Panc1 (cell line): Measurements from ENCODE around the gene DFFA. TPM values are rescaled to one million over a fixed set of nuclear protein-coding genes. Genes with fewer than 3 reads are reported as not detected.
A peak's percentile ranks its signal among the peaks of the same experiment; 100 is the strongest.
"Not testable (repeated sequence)": the region's sequence is repeated elsewhere in the genome, so short reads cannot be mapped to it uniquely, and the experiment has no call there.

ENCODE experiments used
- ATAC-seq: fragments of 200-7000 bp; cut with Tn5 transposase; 2 replicates; pipeline ENCODE4 v1.9.1; 2020; ENCODE audit warnings: mild to moderate bottlenecking, moderate library complexity
- BruUV-seq: library from RNA; stranded (reverse); fragments of 400-500 nt; replicated peaks from 2 replicates; lab custom pipeline; 2021; lab: Mats Ljungman, UMichigan
- CTCF ChIA-PET: fragments of 300-600 bp; sonication (Branson Sonifier 250); formaldehyde crosslinking; loops from one replicate; lab custom pipeline; 2022; ENCODE audit warnings: antibody characterized with exemption; lab: Charles Lee
- POLR2A ChIA-PET: fragments of 300-600 bp; sonication (Branson Sonifier 250); formaldehyde crosslinking; loops from one replicate; lab custom pipeline; 2022; ENCODE audit warnings: antibody characterized with exemption; lab: Charles Lee
- DNase-seq: peaks from one replicate; pipeline ENCODE4 v3.0.0-alpha.2; 2010; ENCODE audit warnings: low read depth, low spot score
- H3K27ac ChIP-seq: 2 replicates; pipeline ENCODE4 v1.5.1; 2011; ENCODE audit warnings: mild to moderate bottlenecking, low read length, inconsistent platforms
- H3K27me3 ChIP-seq: fragments of 200-500 bp; sonication (Bioruptor generic); 2 replicates; pipeline ENCODE4 v1.6.0; 2014; ENCODE audit warnings: low read length, inconsistent platforms; ENCODE audit not compliant: control insufficient read depth, insufficient read depth
- H3K36me3 ChIP-seq: fragments of 200-500 bp; sonication (Bioruptor generic); 2 replicates; pipeline ENCODE4 v1.5.1; 2014; ENCODE audit warnings: inconsistent platforms, mild to moderate bottlenecking, low read length, moderate library complexity; ENCODE audit not compliant: control insufficient read depth, insufficient read depth
- H3K4me1 ChIP-seq: 2 replicates; pipeline ENCODE4 v1.5.1; 2011; ENCODE audit warnings: inconsistent platforms, mild to moderate bottlenecking, low read length, moderate library complexity; ENCODE audit not compliant: control insufficient read depth, insufficient read depth
- H3K4me3 ChIP-seq, 2 experiments: 2 replicates each; pipeline ENCODE4 v1.5.1; 2011 to 2012; ENCODE audit warnings: low read depth in 2 of 2, low read length in 2 of 2, mild to moderate bottlenecking in 2 of 2, inconsistent platforms in 1 of 2, moderate library complexity in 1 of 2
- H3K9me3 ChIP-seq: fragments of 200-500 bp; sonication (Bioruptor generic); 2 replicates; pipeline ENCODE4 v1.5.1; 2014; ENCODE audit warnings: low read depth, mild to moderate bottlenecking, inconsistent platforms, low read length, moderate library complexity; ENCODE audit not compliant: control insufficient read depth, insufficient read depth
- POLR2AphosphoS5 ChIP-seq: IDR thresholded peaks from 2 replicates; pipeline ENCODE4 v1.6.1; 2012; ENCODE audit warnings: mild to moderate bottlenecking, low read depth, low read length, moderate library complexity
- SIN3A ChIP-seq: IDR thresholded peaks from 2 replicates; pipeline ENCODE4 v1.6.1; 2012; ENCODE audit warnings: low read depth, mild to moderate bottlenecking, low read length, moderate library complexity, borderline replicate concordance; ENCODE audit not compliant: insufficient read depth
- TCF7L2 ChIP-seq: IDR thresholded peaks from 2 replicates; pipeline ENCODE4 v1.6.1; 2011; ENCODE audit warnings: mild to moderate bottlenecking, low read depth, low read length, inconsistent platforms
- in situ Hi-C: cut with HindIII; loops from 2 replicates; pipeline ENCODE4 v1.10.0; 2016; ENCODE audit warnings: low sequenced_read_pairs, low pct_unique_long_range_greater_than_20kb
- intact Hi-C: fragments of 100-400 bp; cut with micrococcal nuclease; formaldehyde crosslinking; loops from one replicate; pipeline ENCODE4 v1.10.0; 2022; ENCODE audit not compliant: unreplicated experiment
- total RNA-seq: library from RNA; stranded (reverse); gene quantifications from one replicate; pipeline ENCODE4 v1.2.1, GENCODE V29; 2021; ENCODE audit not compliant: unreplicated experiment
- TF ChIP-seq, protein P1 (sequence below), 2 experiments: IDR thresholded peaks; 2 replicates each; pipeline ENCODE4 v1.6.1; 2011 to 2012; ENCODE audit warnings: low read depth in 2 of 2, control low read depth in 1 of 2, low read length in 1 of 2, mild to moderate bottlenecking in 1 of 2, moderate library complexity in 1 of 2; ENCODE audit not compliant: insufficient read depth in 1 of 2
- TF ChIP-seq, protein P2 (sequence below): fragments of 450-650 bp; IDR thresholded peaks from 2 replicates; pipeline ENCODE4 v1.5.1; 2017; ENCODE audit warnings: mild to moderate bottlenecking

The DFFA gene
- total RNA-seq, 1 experiment from 2014 or later, result 68.1 TPM

DNA sequence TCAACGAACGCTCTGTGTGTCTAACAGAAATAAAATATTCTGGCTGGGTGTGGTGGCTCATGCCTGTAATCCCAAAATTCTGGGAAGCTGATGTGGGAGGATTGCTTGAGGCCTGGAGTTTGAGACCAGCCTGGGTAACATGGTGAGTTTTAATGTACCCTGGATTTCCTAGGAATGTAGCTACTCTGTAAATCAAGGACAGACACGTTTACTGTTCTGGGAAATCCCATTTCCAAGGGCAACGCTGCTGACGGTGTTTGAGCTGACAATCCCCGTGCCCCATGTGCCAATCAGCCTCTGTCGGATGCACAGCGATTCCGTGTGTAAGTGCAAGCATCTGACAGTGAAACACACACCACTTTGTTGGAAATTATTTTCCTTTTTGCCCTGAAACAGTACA, 14.5 kb downstream of the DFFA start:
- Histone ChIP-seq H3K9me3 (no peaks in the 10 kb centered on the region), H3K27me3 (no peaks in the 10 kb centered on the region), H3K27ac (no peak overlapping the region), H3K4me3 (no peak overlapping the region), H3K36me3 (peaks cover 5% of the 10 kb centered on the region; the same call in 1 of the 2 replicates), H3K4me1 (no peaks in the 10 kb centered on the region)
- intact Hi-C loops (no loop called here), in situ Hi-C loops (no loop called here)
- TF ChIP-seq POLR2AphosphoS5, result 0 out of 2 replicates have a peak, but pooled peaks have one; percentile 39
- TF ChIP-seq, protein P1, sequence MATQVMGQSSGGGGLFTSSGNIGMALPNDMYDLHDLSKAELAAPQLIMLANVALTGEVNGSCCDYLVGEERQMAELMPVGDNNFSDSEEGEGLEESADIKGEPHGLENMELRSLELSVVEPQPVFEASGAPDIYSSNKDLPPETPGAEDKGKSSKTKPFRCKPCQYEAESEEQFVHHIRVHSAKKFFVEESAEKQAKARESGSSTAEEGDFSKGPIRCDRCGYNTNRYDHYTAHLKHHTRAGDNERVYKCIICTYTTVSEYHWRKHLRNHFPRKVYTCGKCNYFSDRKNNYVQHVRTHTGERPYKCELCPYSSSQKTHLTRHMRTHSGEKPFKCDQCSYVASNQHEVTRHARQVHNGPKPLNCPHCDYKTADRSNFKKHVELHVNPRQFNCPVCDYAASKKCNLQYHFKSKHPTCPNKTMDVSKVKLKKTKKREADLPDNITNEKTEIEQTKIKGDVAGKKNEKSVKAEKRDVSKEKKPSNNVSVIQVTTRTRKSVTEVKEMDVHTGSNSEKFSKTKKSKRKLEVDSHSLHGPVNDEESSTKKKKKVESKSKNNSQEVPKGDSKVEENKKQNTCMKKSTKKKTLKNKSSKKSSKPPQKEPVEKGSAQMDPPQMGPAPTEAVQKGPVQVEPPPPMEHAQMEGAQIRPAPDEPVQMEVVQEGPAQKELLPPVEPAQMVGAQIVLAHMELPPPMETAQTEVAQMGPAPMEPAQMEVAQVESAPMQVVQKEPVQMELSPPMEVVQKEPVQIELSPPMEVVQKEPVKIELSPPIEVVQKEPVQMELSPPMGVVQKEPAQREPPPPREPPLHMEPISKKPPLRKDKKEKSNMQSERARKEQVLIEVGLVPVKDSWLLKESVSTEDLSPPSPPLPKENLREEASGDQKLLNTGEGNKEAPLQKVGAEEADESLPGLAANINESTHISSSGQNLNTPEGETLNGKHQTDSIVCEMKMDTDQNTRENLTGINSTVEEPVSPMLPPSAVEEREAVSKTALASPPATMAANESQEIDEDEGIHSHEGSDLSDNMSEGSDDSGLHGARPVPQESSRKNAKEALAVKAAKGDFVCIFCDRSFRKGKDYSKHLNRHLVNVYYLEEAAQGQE (IDR thresholded peaks at IDR 0.05; ENCODE audit: insufficient read depth in 1 of 2, low read depth in 2 of 2, low read length in 1 of 2), result no peak
- POLR2A ChIA-PET, result interaction anchor here (0.7 kb wide), 1 partner anchor 675 kb away, joined by 5 read pairs; no protein-coding TSS in a partner anchor
- DNase-seq, result no peak
- no peak for ATAC-seq
- CTCF ChIA-PET, result interaction anchor here (0.6 kb wide), 1 partner anchor 821 kb away, joined by 4 read pairs; no protein-coding TSS in a partner anchor
- BruUV-seq, result no TSS peak

DNA sequence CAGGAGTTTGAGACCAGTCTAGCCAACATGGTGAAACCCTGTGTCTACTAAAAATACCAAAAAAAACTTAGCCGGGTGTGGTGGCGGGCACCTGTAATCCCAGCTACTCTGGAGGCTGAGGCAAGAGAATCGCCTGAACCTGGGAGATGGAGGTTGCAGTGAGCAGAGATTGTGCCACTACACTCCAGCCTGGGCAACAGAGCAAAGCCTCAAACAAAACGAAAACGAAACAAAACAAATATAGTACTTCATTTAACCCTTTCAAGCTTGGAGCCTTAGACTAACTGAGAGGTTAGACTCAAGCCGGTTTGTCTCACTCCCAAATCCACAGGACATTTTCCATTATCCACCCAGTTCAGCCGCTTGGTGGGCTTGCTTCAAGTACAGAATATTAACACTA, 14.9 kb downstream of the DFFA start:
- CTCF ChIA-PET, result interaction anchor here (0.6 kb wide), 1 partner anchor 821 kb away, joined by 4 read pairs; no protein-coding TSS in a partner anchor
- ATAC-seq, result 0 out of 2 replicates have a peak, but pooled peaks have one; percentile 17
- H3K4me1 ChIP-seq, H3K27me3 ChIP-seq, in situ Hi-C loops, BruUV-seq, intact Hi-C loops, H3K27ac ChIP-seq, DNase-seq, H3K9me3 ChIP-seq, H3K4me3 ChIP-seq, H3K36me3 ChIP-seq, POLR2A ChIA-PET: not testable (repeated sequence)

DNA sequence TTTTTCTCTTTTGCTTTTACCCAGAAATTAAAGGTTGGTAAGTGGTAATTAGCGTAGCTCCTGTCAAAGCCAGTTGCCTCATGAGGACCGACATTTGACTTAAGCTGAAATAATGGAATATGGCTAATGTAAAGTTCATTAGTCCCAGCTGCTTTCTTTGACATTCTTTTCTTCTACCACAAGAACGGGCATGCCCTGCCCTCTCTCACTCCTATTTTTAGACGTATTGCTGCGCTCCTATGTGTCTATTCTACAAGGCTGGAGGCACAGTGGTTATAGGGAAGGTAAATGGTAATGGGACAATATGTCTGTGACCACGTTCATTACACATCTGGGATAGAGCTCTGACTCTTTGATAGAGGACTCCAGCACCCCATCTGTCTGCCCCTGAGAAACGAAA, 15.7 kb downstream of the DFFA start:
- H3K4me3 ChIP-seq, result no peak overlapping the region
- no peak for DNase-seq
- in situ Hi-C loops, result no loop called here
- H3K4me1 ChIP-seq, result no peaks in the 10 kb centered on the region
- BruUV-seq, result no TSS peak
- H3K27me3 ChIP-seq, result no peaks in the 10 kb centered on the region
- POLR2A ChIA-PET, result no interaction called here
- peaks cover 3% of the 10 kb centered on the region; the same call in 1 of the 2 replicates for H3K36me3 ChIP-seq
- no peak overlapping the region for H3K27ac ChIP-seq
- CTCF ChIA-PET, result no interaction called here
- TF ChIP-seq POLR2AphosphoS5 (no peak), TCF7L2 (no peak), SIN3A (no peak)
- TF ChIP-seq, protein P1 (IDR thresholded peaks at IDR 0.05; ENCODE audit: insufficient read depth in 1 of 2, low read depth in 2 of 2, low read length in 1 of 2), result no peak
- TF ChIP-seq, protein P2, sequence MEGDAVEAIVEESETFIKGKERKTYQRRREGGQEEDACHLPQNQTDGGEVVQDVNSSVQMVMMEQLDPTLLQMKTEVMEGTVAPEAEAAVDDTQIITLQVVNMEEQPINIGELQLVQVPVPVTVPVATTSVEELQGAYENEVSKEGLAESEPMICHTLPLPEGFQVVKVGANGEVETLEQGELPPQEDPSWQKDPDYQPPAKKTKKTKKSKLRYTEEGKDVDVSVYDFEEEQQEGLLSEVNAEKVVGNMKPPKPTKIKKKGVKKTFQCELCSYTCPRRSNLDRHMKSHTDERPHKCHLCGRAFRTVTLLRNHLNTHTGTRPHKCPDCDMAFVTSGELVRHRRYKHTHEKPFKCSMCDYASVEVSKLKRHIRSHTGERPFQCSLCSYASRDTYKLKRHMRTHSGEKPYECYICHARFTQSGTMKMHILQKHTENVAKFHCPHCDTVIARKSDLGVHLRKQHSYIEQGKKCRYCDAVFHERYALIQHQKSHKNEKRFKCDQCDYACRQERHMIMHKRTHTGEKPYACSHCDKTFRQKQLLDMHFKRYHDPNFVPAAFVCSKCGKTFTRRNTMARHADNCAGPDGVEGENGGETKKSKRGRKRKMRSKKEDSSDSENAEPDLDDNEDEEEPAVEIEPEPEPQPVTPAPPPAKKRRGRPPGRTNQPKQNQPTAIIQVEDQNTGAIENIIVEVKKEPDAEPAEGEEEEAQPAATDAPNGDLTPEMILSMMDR, result no peak
- intact Hi-C loops, result no loop called here
- ATAC-seq, result no peak
- H3K9me3 ChIP-seq, result no peaks in the 10 kb centered on the region
